ENCODE data around the gene SRP19. TPM values are rescaled to one million over a fixed set of nuclear protein-coding genes. Genes with fewer than 3 reads are reported as not detected.

SRP19 gene
- total and polyA plus RNA-seq, 9 of the 15 experiments (the other 6 are each of a cell fraction or from before 2014, with no cell fraction given), result 52.3 to 357 (median 146) TPM

GRCh38 chr5:112883192-112883591 is 22.1 kb downstream of the SRP19 start (continued):
- TF ChIP-seq BCL6 (CRISPR knock-in tag; IDR thresholded peaks at IDR 0.05) (no peak), SRSF7 (optimal IDR thresholded peaks at IDR 0.05; ENCODE audit: low read depth, low read length) (no peak), PBX2 (CRISPR knock-in tag; IDR thresholded peaks at IDR 0.05; ENCODE audit: low read depth) (no peak), PBX2 (tag; conservative IDR thresholded peaks at IDR 0.05; ENCODE audit: low read depth) (peak; percentile 92), ZNF407 (IDR thresholded peaks at IDR 0.05; ENCODE audit: low read depth) (no peak), GTF2E2 (tag; IDR thresholded peaks at IDR 0.05) (no peak), ZNF655 (CRISPR knock-in tag; IDR thresholded peaks at IDR 0.05) (no peak), PYGO2 (tag; IDR thresholded peaks at IDR 0.05) (no peak), ZNF347 (CRISPR knock-in tag; IDR thresholded peaks at IDR 0.05; ENCODE audit: low read depth) (no peak), DLX4 (CRISPR knock-in tag; IDR thresholded peaks at IDR 0.05) (no peak), PHB2 (IDR thresholded peaks at IDR 0.05; ENCODE audit: low read depth) (no peak), ZMIZ1 (IDR thresholded peaks at IDR 0.05; ENCODE audit: low read depth in 2 of 2, low read length in 2 of 2) (no peak)
